ENCODE results near the gene C4orf50.
A peak's percentile ranks its signal among the peaks of the same experiment; 100 is the strongest.

C4orf50 gene

GRCh38 chr4:6043188-6043587, 25.0 kb upstream of the C4orf50 start:
- DNase-seq: no peak

GRCh38 chr4:6042293-6043063, 24.2 kb upstream of the C4orf50 start:
- no peak for DNase-seq

GRCh38 chr4:6041800-6042199, 23.6 kb upstream of the C4orf50 start:
- no peak for DNase-seq

- no peak for DNase-seq
These were observed 20.5 kb upstream of the C4orf50 start for GRCh38 chr4:6038711-6039110.

- no peak for DNase-seq
These were observed 17.6 kb upstream of the C4orf50 start for GRCh38 chr4:6035786-6036185.

- DNase-seq: no peak
These were observed 15.2 kb upstream of the C4orf50 start for GRCh38 chr4:6033381-6033780.

GRCh38 chr4:6032249-6033244, 14.3 kb upstream of the C4orf50 start:
- no peak for DNase-seq

- no peak for DNase-seq
These were observed 13.6 kb upstream of the C4orf50 start for GRCh38 chr4:6031846-6032245.

GRCh38 chr4:6030679-6031078, 12.4 kb upstream of the C4orf50 start:
- no peak for DNase-seq

GRCh38 chr4:6029254-6029653, 11.0 kb upstream of the C4orf50 start:
- DNase-seq: no peak

GRCh38 chr4:6028168-6028567, 9.9 kb upstream of the C4orf50 start:
- DNase-seq: no peak

- no peak for DNase-seq
These were observed 9.2 kb upstream of the C4orf50 start for GRCh38 chr4:6027392-6027791.

GRCh38 chr4:6024313-6024960, 6.2 kb upstream of the C4orf50 start:
- no peak for DNase-seq

- DNase-seq: no peak
These were observed 5.5 kb upstream of the C4orf50 start for GRCh38 chr4:6023731-6024130.

- DNase-seq: no peak
These were observed 4.5 kb upstream of the C4orf50 start for GRCh38 chr4:6022607-6023288.

- no peak for DNase-seq
These were observed 3.8 kb upstream of the C4orf50 start for GRCh38 chr4:6021831-6022606.

GRCh38 chr4:6020613-6021012, 2.4 kb upstream of the C4orf50 start:
- no peak for DNase-seq

GRCh38 chr4:6019316-6020263, 1.4 kb upstream of the C4orf50 start:
- peak; percentile 45 for DNase-seq

GRCh38 chr4:6017800-6018199, 431 bp downstream of the C4orf50 start:
- no peak for DNase-seq

- DNase-seq: no peak
These were observed 1.2 kb downstream of the C4orf50 start for GRCh38 chr4:6017030-6017429.

- DNase-seq: no peak
These were observed 4.7 kb downstream of the C4orf50 start for GRCh38 chr4:6013564-6013963.

Measured in fibroblast of skin of right quadriceps (primary cell).